Neural cell (in vitro differentiated cells): ENCODE measurements around the gene HS3ST2. TPM values are rescaled to one million over a fixed set of nuclear protein-coding genes. Genes with fewer than 3 reads are reported as not detected.

Experiments used
- H2AFZ ChIP-seq: fragments of 200-600, 300-800 bp; sonication (generic), shearing (Covaris generic); 2 replicates; pipeline ENCODE4 v1.6.0; 2014; ENCODE audit warnings: low read depth, mild to moderate bottlenecking, antibody characterized with exemption, low read length, moderate library complexity
- H3F3A ChIP-seq: fragments of 200-600 bp; shearing (Covaris generic); 2 replicates; pipeline ENCODE4 v1.6.1; 2016; ENCODE audit warnings: mild to moderate bottlenecking, moderate library complexity, mixed read lengths, antibody characterized with exemption, low read length; ENCODE audit not compliant: insufficient read depth, poor library complexity, severe bottlenecking
- H3K27ac ChIP-seq: fragments of 200-600, 300-800 bp; sonication (generic), shearing (Covaris generic); 2 replicates; pipeline ENCODE4 v1.5.1; 2014; ENCODE audit warnings: mild to moderate bottlenecking, low read length, moderate library complexity
- H3K27me3 ChIP-seq: fragments of 300-800, 200-600 bp; sonication (generic), shearing (Covaris generic); 2 replicates; pipeline ENCODE4 v1.6.0; 2014; ENCODE audit warnings: mild to moderate bottlenecking, low read depth, low read length, moderate library complexity; ENCODE audit not compliant: insufficient read depth
- H3K36me3 ChIP-seq: fragments of 300-800, 200-600 bp; sonication (generic), shearing (Covaris generic); 2 replicates; pipeline ENCODE4 v1.5.1; 2014; ENCODE audit warnings: mild to moderate bottlenecking, antibody characterized with exemption, low read length, moderate library complexity; ENCODE audit not compliant: insufficient read depth
- H3K4me2 ChIP-seq: fragments of 300-800, 200-600 bp; sonication (generic), shearing (Covaris generic); 2 replicates; pipeline ENCODE4 v1.6.0; 2014; ENCODE audit warnings: mild to moderate bottlenecking, low read length
- H3K4me3 ChIP-seq: fragments of 300-800, 200-600 bp; sonication (generic), shearing (Covaris generic); 2 replicates; pipeline ENCODE4 v1.5.1; 2014; ENCODE audit warnings: mild to moderate bottlenecking, low read length, moderate library complexity
- H3K79me2 ChIP-seq: fragments of 200-600 bp; shearing (Covaris generic); replicated peaks from 2 replicates; pipeline ENCODE4 v1.6.0; 2014; ENCODE audit warnings: mild to moderate bottlenecking, low read length, moderate library complexity; ENCODE audit not compliant: insufficient read depth
- H3K9ac ChIP-seq: fragments of 300-800, 200-600 bp; sonication (generic), shearing (Covaris generic); 2 replicates; pipeline ENCODE4 v1.6.1; 2016; ENCODE audit warnings: mild to moderate bottlenecking, low read length, mixed read lengths
- H3K9me2 ChIP-seq: fragments of 200-600 bp; shearing (Covaris generic); 2 replicates; pipeline ENCODE4 v1.6.1; 2016; ENCODE audit warnings: mild to moderate bottlenecking, low read length, mixed read lengths; ENCODE audit not compliant: insufficient read depth
- H3K9me3 ChIP-seq: fragments of 200-600, 300-800 bp; sonication (generic), shearing (Covaris generic); 2 replicates; pipeline ENCODE4 v1.6.1; 2016; ENCODE audit warnings: mild to moderate bottlenecking, mixed run types, low read length, moderate library complexity, mixed read lengths
- H4K20me1 ChIP-seq: fragments of 200-600 bp; shearing (Covaris generic); 2 replicates; pipeline ENCODE4 v1.6.1; 2016; ENCODE audit warnings: mild to moderate bottlenecking, mixed run types; ENCODE audit not compliant: insufficient read depth
- CTCF ChIP-seq: fragments of 450-650 bp; IDR thresholded peaks from 2 replicates; pipeline ENCODE4 v1.5.1; 2014; ENCODE audit warnings: antibody characterized with exemption, mild to moderate bottlenecking, moderate library complexity; ENCODE audit not compliant: poor library complexity, severe bottlenecking
- EP300 ChIP-seq: fragments of 450-650 bp; conservative IDR thresholded peaks from 2 replicates; pipeline ENCODE4 v1.6.1; 2014; ENCODE audit warnings: antibody characterized with exemption, mild to moderate bottlenecking, moderate library complexity; ENCODE audit not compliant: poor library complexity, severe bottlenecking
- EZH2 ChIP-seq: fragments of 200-600, 300-800 bp; shearing (Covaris generic), sonication (generic); IDR thresholded peaks from 2 replicates; pipeline ENCODE4 v1.6.1; 2014; ENCODE audit warnings: antibody characterized with exemption, low read length, borderline replicate concordance, mild to moderate bottlenecking; ENCODE audit not compliant: insufficient read depth, poor library complexity, severe bottlenecking
- MXI1 ChIP-seq: fragments of 450-650 bp; conservative IDR thresholded peaks from 2 replicates; pipeline ENCODE4 v1.6.1; 2014; ENCODE audit warnings: antibody characterized with exemption, mild to moderate bottlenecking; ENCODE audit not compliant: poor library complexity, severe bottlenecking
- POLR2AphosphoS5 ChIP-seq: IDR thresholded peaks from 2 replicates; pipeline ENCODE4 v1.6.1; 2012
- RAD21 ChIP-seq: fragments of 450-650 bp; conservative IDR thresholded peaks from 2 replicates; pipeline ENCODE4 v1.6.1; 2014; ENCODE audit warnings: antibody characterized with exemption, mild to moderate bottlenecking, moderate library complexity
- REST ChIP-seq: IDR thresholded peaks from 2 replicates; pipeline ENCODE4 v1.6.1; 2012; ENCODE audit warnings: borderline replicate concordance
- SMC3 ChIP-seq: fragments of 450-650 bp; conservative IDR thresholded peaks from 2 replicates; pipeline ENCODE4 v1.6.1; 2014; ENCODE audit warnings: antibody characterized with exemption, mild to moderate bottlenecking, moderate library complexity; ENCODE audit not compliant: poor library complexity
- TAF1 ChIP-seq: IDR thresholded peaks from 2 replicates; pipeline ENCODE4 v1.6.1; 2012; ENCODE audit warnings: low read depth
- polyA plus RNA-seq: library from polyadenylated mRNA; depleted of rRNA; stranded (reverse); fragments of >200 nt; gene quantifications from 2 replicates; pipeline ENCODE4 v1.2.3, GENCODE V29; 2014

HS3ST2 gene
- polyA plus RNA-seq, 1 donor from 2014 or later: 3.0 TPM

- TF ChIP-seq SMC3 (no peak), CTCF (no peak), REST (no peak), EP300 (no peak), TAF1 (no peak), MXI1 (no peak), EZH2 (no peak), POLR2AphosphoS5 (no peak), RAD21 (no peak)
- Histone ChIP-seq H3K9me2 (no peaks in the 10 kb centered on the region), H3K27ac (no peak overlapping the region), H3K4me2 (no peak overlapping the region), H3K9ac (no peak overlapping the region), H3K27me3 (no peaks in the 10 kb centered on the region), H3K9me3 (no peaks in the 10 kb centered on the region), H2AFZ (no peak overlapping the region), H3K4me3 (no peak overlapping the region), H3K36me3 (no peaks in the 10 kb centered on the region), H3K79me2 (no peaks in the 10 kb centered on the region), H4K20me1 (no peaks in the 10 kb centered on the region), H3F3A (no peaks in the 10 kb centered on the region)
These were observed 120.8 kb downstream of the HS3ST2 start for GRCh38 chr16:22934786-22935185.

- no peaks in the 10 kb centered on the region for H3K79me2 ChIP-seq
- no peaks in the 10 kb centered on the region for H3K36me3 ChIP-seq
- H3K9me2 ChIP-seq: no peaks in the 10 kb centered on the region
- no peak overlapping the region for H3K27ac ChIP-seq
- no peaks in the 10 kb centered on the region for H3K9me3 ChIP-seq
- no peaks in the 10 kb centered on the region for H3F3A ChIP-seq
- no peak overlapping the region for H3K4me3 ChIP-seq
- no peak overlapping the region for H3K9ac ChIP-seq
- no peak overlapping the region for H2AFZ ChIP-seq
- H3K27me3 ChIP-seq: no peaks in the 10 kb centered on the region
- no peak overlapping the region for H3K4me2 ChIP-seq
- TF ChIP-seq RAD21 (no peak), REST (no peak), MXI1 (no peak), POLR2AphosphoS5 (no peak), SMC3 (no peak), TAF1 (no peak), EZH2 (no peak), EP300 (no peak), CTCF (no peak)
- H4K20me1 ChIP-seq: no peaks in the 10 kb centered on the region
These were observed 123.2 kb downstream of the HS3ST2 start for GRCh38 chr16:22937169-22937568.
